ENCODE data around the gene TXK. TPM values are rescaled to one million over a fixed set of nuclear protein-coding genes. Genes with fewer than 3 reads are reported as not detected.

Gene TXK
- total RNA-seq, 1 experiment from 2014 or later, result 0.39 TPM

- no peak overlapping the region for H4K91ac ChIP-seq (ENCODE audit: insufficient read length, low read depth, low read length)
Measured at GRCh38 chr4:48064349-48064748, 69.7 kb downstream of the TXK start.

More at GRCh38 chr4:48064349-48064748, 69.7 kb downstream of the TXK start:
- Histone ChIP-seq H3K9ac (ENCODE audit: extremely low read depth, insufficient read length, low read length) (no peak overlapping the region), H3K56ac (ENCODE audit: insufficient read length, low read depth, low read length) (no peak overlapping the region), H3K4me1 (ENCODE audit: insufficient read depth, low read length) (no peaks in the 10 kb centered on the region), H4K20me1 (ENCODE audit: control insufficient read depth, insufficient read depth, insufficient read length) (no peaks in the 10 kb centered on the region), H3K79me1 (ENCODE audit: insufficient read depth, low read depth, low read length, poor library complexity, severe bottlenecking) (no peaks in the 10 kb centered on the region), H2BK5ac (ENCODE audit: insufficient read length, low read length) (no peak overlapping the region), H4K5ac (ENCODE audit: insufficient read length, low read depth, low read length) (no peak overlapping the region), H2AFZ (ENCODE audit: low read length) (no peak overlapping the region), H3K23me2 (ENCODE audit: insufficient read length, low read depth, low read length, poor library complexity, severe bottlenecking) (no peaks in the 10 kb centered on the region), H3K79me2 (ENCODE audit: insufficient read depth, low read length) (no peaks in the 10 kb centered on the region), H3T11ph (ENCODE audit: low read length) (no peak overlapping the region), H3K9me3 (ENCODE audit: control insufficient read depth, low read depth, low read length) (no peaks in the 10 kb centered on the region), H3K18ac (ENCODE audit: insufficient read length, low read depth, low read length) (no peak overlapping the region), H4K8ac (replicated peaks; ENCODE audit: insufficient read length, low read depth, low read length) (no peak overlapping the region), H2AK5ac (ENCODE audit: insufficient read length, low read length) (no peak overlapping the region), H3K14ac (ENCODE audit: insufficient read depth, low read length) (no peak overlapping the region), H3K23ac (ENCODE audit: insufficient read length, low read depth, low read length) (no peak overlapping the region), H3K4ac (ENCODE audit: low read depth, low read length) (no peak overlapping the region), H2BK15ac (ENCODE audit: low read depth, low read length) (no peak overlapping the region), H3K27me3 (ENCODE audit: insufficient read depth, low read length) (no peaks in the 10 kb centered on the region), H3K27ac (ENCODE audit: insufficient read length, low read depth, low read length) (no peak overlapping the region), H2BK12ac (ENCODE audit: insufficient read length, low read depth, low read length) (no peak overlapping the region), H2BK120ac (ENCODE audit: low read depth, low read length, poor library complexity, severe bottlenecking) (no peak overlapping the region), H2BK20ac (ENCODE audit: low read depth, low read length, poor library complexity, severe bottlenecking) (no peak overlapping the region), H3K4me2 (ENCODE audit: insufficient read depth, insufficient read length, low read length) (no peak overlapping the region)
- peaks cover 4% of the 10 kb centered on the region for H3K27me3 Mint-ChIP-seq (ENCODE audit: low read depth)
- no peak overlapping the region for H3K27ac Mint-ChIP-seq
- H3K36me3 Mint-ChIP-seq (ENCODE audit: insufficient read depth in 1 of 3, low read depth in 3 of 3), result peaks cover 0 to 6% (median 3%) of the 10 kb centered on the region in 3 experiments; a peak in 4 of 7 replicates
- H3K4me3 Mint-ChIP-seq, result no peak overlapping the region
- no peak for DNase-seq
- TF ChIP-seq CTCF (conservative IDR thresholded peaks at IDR 0.05), result no peak
- no CpG with 5 or more reads among the region's 3 CpGs for WGBS (ENCODE audit: extremely low coverage, insufficient read length, low lambda C conversion rate)
- peaks cover 8 to 18% of the 10 kb centered on the region in 2 experiments for H3K9me3 Mint-ChIP-seq
- no peaks in the 10 kb centered on the region for H3K4me1 Mint-ChIP-seq

All from H9 (cell line).